CD4-positive, CD25-positive, alpha-beta regulatory T cell (primary cell): ENCODE measurements around the gene AKR7A3. TPM values are rescaled to one million over a fixed set of nuclear protein-coding genes. Genes with fewer than 3 reads are reported as not detected.
A peak's percentile ranks its signal among the peaks of the same experiment; 100 is the strongest.
"Not testable (repeated sequence)": the region's sequence is repeated elsewhere in the genome, so short reads cannot be mapped to it uniquely, and the experiment has no call there.

Experiments used
- ATAC-seq, 2 donors: fragments of 150-1000 bp; cut with Tn5 transposase; one replicate each; pipeline ENCODE4 v1.10.0; 2021; ENCODE audit warnings: low read depth in 2 of 2, moderate number of reproducible peaks in 2 of 2, moderate library complexity in 1 of 2
- DNase-seq, 3 donors: peaks; one replicate each; pipeline versions ENCODE4 v3.0.0 to v3.0.0-alpha.2; 2012 to 2022; ENCODE audit warnings: mixed read lengths in 1 of 3
- H3K27ac ChIP-seq: one replicate; pipeline ENCODE4 v1.7.0; 2013; ENCODE audit warnings: mild to moderate bottlenecking, low read length; ENCODE audit not compliant: insufficient read depth, poor library complexity, severe bottlenecking
- H3K27me3 ChIP-seq: one replicate; pipeline ENCODE4 v1.7.0; 2013; ENCODE audit warnings: low read length; ENCODE audit not compliant: control insufficient read depth, insufficient read depth
- H3K36me3 ChIP-seq: one replicate; pipeline ENCODE4 v1.7.0; 2013; ENCODE audit warnings: mild to moderate bottlenecking, low read length, moderate library complexity; ENCODE audit not compliant: control insufficient read depth, insufficient read depth
- H3K4me1 ChIP-seq: 2 replicates; pipeline ENCODE4 v1.7.0; 2013; ENCODE audit warnings: mild to moderate bottlenecking, low read length; ENCODE audit not compliant: insufficient read depth, control insufficient read depth, poor library complexity, severe bottlenecking
- H3K4me3 ChIP-seq: one replicate; pipeline ENCODE4 v1.7.0; 2013; ENCODE audit warnings: low read depth, mild to moderate bottlenecking, low read length, moderate library complexity
- H3K9me3 ChIP-seq, 2 experiments: 1 replicate in 1 of 2; 2 replicates in 1 of 2; pipeline ENCODE4 v1.7.0; 2013; ENCODE audit warnings: low read length in 2 of 2, mild to moderate bottlenecking in 1 of 2, moderate library complexity in 1 of 2; ENCODE audit not compliant: control insufficient read depth in 2 of 2
- H3K27ac Mint-ChIP-seq, 3 donors: one replicate each; pipeline ENCODE4 v1.8.0; 2020 to 2022; ENCODE audit warnings: mild to moderate bottlenecking in 3 of 3, mixed read lengths in 3 of 3, moderate library complexity in 2 of 3
- H3K27me3 Mint-ChIP-seq: one replicate; pipeline ENCODE4 v1.8.0; 2022; ENCODE audit warnings: mild to moderate bottlenecking, mixed read lengths
- H3K36me3 Mint-ChIP-seq: one replicate; pipeline ENCODE4 v1.8.0; 2020; ENCODE audit warnings: mixed read lengths
- H3K4me1 Mint-ChIP-seq, 4 donors: one replicate each; pipeline ENCODE4 v1.8.0; 2020 to 2022; ENCODE audit warnings: mixed read lengths in 4 of 4, mild to moderate bottlenecking in 1 of 4
- H3K4me3 Mint-ChIP-seq, 4 donors: one replicate each; pipeline ENCODE4 v1.8.0; 2020 to 2022; ENCODE audit warnings: mild to moderate bottlenecking in 4 of 4, mixed read lengths in 4 of 4, moderate library complexity in 3 of 4
- H3K9me3 Mint-ChIP-seq, 7 donors: one replicate each; pipeline ENCODE4 v1.8.0; 2020 to 2022; ENCODE audit warnings: mixed read lengths in 7 of 7, mild to moderate bottlenecking in 3 of 7, moderate library complexity in 2 of 7
- polyA plus RNA-seq, 4 donors: library from polyadenylated mRNA; unstranded; fragments of 300-500 nt; fragmentation: Illumina TruSeq; gene quantifications; one replicate each; pipeline ENCODE4 v1.2.3, GENCODE V29; 2021
- total RNA-seq: library from RNA; stranded (reverse); gene quantifications from one replicate; pipeline ENCODE4 v1.2.3, GENCODE V29; 2022

Gene AKR7A3
- total RNA-seq (0.99 TPM), polyA plus RNA-seq (under 1 TPM in 1 of 4 donors, not detected in 3; 0.25 TPM)

GRCh38 chr1:19288324-19289241 lies at the start of gene AKR7A3:
Gene AKR7A3 (minus strand): TSS chr1:19288770. CDS start chr1:19288709, 61 bp downstream.
- H3K9me3 Mint-ChIP-seq, H3K27ac Mint-ChIP-seq, H3K36me3 Mint-ChIP-seq: not testable (repeated sequence)

GRCh38 chr1:19338323-19338762 lies 49.8 kb upstream of the AKR7A3 start:
- H3K4me3 Mint-ChIP-seq: no peak overlapping the region
- Histone ChIP-seq H3K9me3 (no peaks in the 10 kb centered on the region), H3K27ac (no peak overlapping the region), H3K36me3 (peaks cover 34% of the 10 kb centered on the region), H3K4me3 (no peak overlapping the region), H3K4me1 (no peaks in the 10 kb centered on the region), H3K27me3 (no peaks in the 10 kb centered on the region)
- ATAC-seq (no peak), DNase-seq (no peak)
- H3K4me1 Mint-ChIP-seq: peaks cover 0 to 14% (median 0%) of the 10 kb centered on the region in 4 donors
- H3K36me3 Mint-ChIP-seq: peaks cover 22% of the 10 kb centered on the region
- H3K9me3 Mint-ChIP-seq: no peaks in the 10 kb centered on the region
- H3K27me3 Mint-ChIP-seq: no peaks in the 10 kb centered on the region
- H3K27ac Mint-ChIP-seq: peak overlapping the region in 1 of 3 donors; percentile 38

More at GRCh38 chr1:19288324-19289241, at the start of gene AKR7A3:
- H3K27ac ChIP-seq, H3K4me1 ChIP-seq, H3K27me3 Mint-ChIP-seq, H3K27me3 ChIP-seq, H3K36me3 ChIP-seq, H3K9me3 ChIP-seq: not testable (repeated sequence)
- DNase-seq: peak; percentile 37 to 82 (median 48)
- H3K4me1 Mint-ChIP-seq: peaks cover 0 to 14% (median 2%) of the 10 kb centered on the region in 4 donors
- peak within 1 kb of the TSS; percentile 48 to 77 (median 56) for H3K4me3 Mint-ChIP-seq
- peak within 1 kb of the TSS; percentile 13 for H3K4me3 ChIP-seq
- ATAC-seq: peak; percentile 85 to 93

GRCh38 chr1:19337289-19337688 lies 48.7 kb upstream of the AKR7A3 start:
- Histone ChIP-seq H3K9me3 (no peaks in the 10 kb centered on the region), H3K27ac (no peak overlapping the region), H3K36me3 (peaks cover 30% of the 10 kb centered on the region), H3K4me1 (no peaks in the 10 kb centered on the region), H3K4me3 (no peak overlapping the region), H3K27me3 (no peaks in the 10 kb centered on the region)
- Mint-ChIP-seq H3K27ac (peak overlapping the region in 1 of 3 donors; percentile 94), H3K4me1 (peaks cover 0 to 14% (median 0%) of the 10 kb centered on the region in 4 donors), H3K27me3 (no peaks in the 10 kb centered on the region), H3K36me3 (peaks cover 18% of the 10 kb centered on the region), H3K9me3 (no peaks in the 10 kb centered on the region), H3K4me3 (no peak overlapping the region)
- DNase-seq (no peak), ATAC-seq (no peak)

GRCh38 chr1:19336543-19336942 lies 48.0 kb upstream of the AKR7A3 start:
- H3K27ac Mint-ChIP-seq: peak overlapping the region in 2 of 3 donors; percentile 33 to 49
- no peaks in the 10 kb centered on the region for H3K27me3 ChIP-seq
- H3K4me1 ChIP-seq: no peaks in the 10 kb centered on the region
- DNase-seq: no peak
- H3K4me1 Mint-ChIP-seq: peaks cover 0 to 10% (median 0%) of the 10 kb centered on the region in 4 donors
- no peak overlapping the region for H3K4me3 Mint-ChIP-seq
- no peak overlapping the region for H3K4me3 ChIP-seq
- no peak overlapping the region for H3K27ac ChIP-seq
- no peaks in the 10 kb centered on the region for H3K27me3 Mint-ChIP-seq
- H3K36me3 ChIP-seq: peaks cover 27% of the 10 kb centered on the region
- no peaks in the 10 kb centered on the region for H3K9me3 ChIP-seq
- no peaks in the 10 kb centered on the region for H3K9me3 Mint-ChIP-seq
- ATAC-seq: no peak
- peaks cover 16% of the 10 kb centered on the region for H3K36me3 Mint-ChIP-seq

- H3K4me1 Mint-ChIP-seq: peaks cover 0 to 11% (median 0%) of the 10 kb centered on the region in 4 donors
- peak overlapping the region in 1 of 3 donors; percentile 49 for H3K27ac Mint-ChIP-seq
These were observed 45.2 kb upstream of the AKR7A3 start for GRCh38 chr1:19333587-19334354.

GRCh38 chr1:19332832-19333231 lies 44.3 kb upstream of the AKR7A3 start:
- Mint-ChIP-seq H3K36me3 (peaks cover 6% of the 10 kb centered on the region), H3K4me3 (no peak overlapping the region), H3K9me3 (no peaks in the 10 kb centered on the region), H3K27me3 (no peaks in the 10 kb centered on the region), H3K27ac (no peak overlapping the region), H3K4me1 (peaks cover 0 to 11% (median 0%) of the 10 kb centered on the region in 4 donors)
- Histone ChIP-seq H3K4me1 (no peaks in the 10 kb centered on the region), H3K27ac (no peak overlapping the region), H3K9me3 (no peaks in the 10 kb centered on the region), H3K27me3 (no peaks in the 10 kb centered on the region), H3K4me3 (no peak overlapping the region), H3K36me3 (no peaks in the 10 kb centered on the region)
- ATAC-seq: no peak
- no peak for DNase-seq

More at GRCh38 chr1:19333587-19334354, 45.2 kb upstream of the AKR7A3 start:
- H3K4me3 ChIP-seq: no peak overlapping the region
- peaks cover 4% of the 10 kb centered on the region for H3K36me3 ChIP-seq
- Mint-ChIP-seq H3K4me3 (no peak overlapping the region), H3K27me3 (no peaks in the 10 kb centered on the region), H3K9me3 (no peaks in the 10 kb centered on the region), H3K36me3 (peaks cover 7% of the 10 kb centered on the region)
- H3K4me1 ChIP-seq: no peaks in the 10 kb centered on the region
- H3K27me3 ChIP-seq: no peaks in the 10 kb centered on the region
- no peak overlapping the region for H3K27ac ChIP-seq
- DNase-seq (no peak), ATAC-seq (no peak)
- H3K9me3 ChIP-seq: no peaks in the 10 kb centered on the region

GRCh38 chr1:19331262-19331878 lies 42.8 kb upstream of the AKR7A3 start:
- no peaks in the 10 kb centered on the region for H3K4me1 ChIP-seq
- Mint-ChIP-seq H3K27me3 (no peaks in the 10 kb centered on the region), H3K4me1 (peaks cover 0 to 7% (median 0%) of the 10 kb centered on the region in 4 donors), H3K36me3 (peaks cover 6% of the 10 kb centered on the region), H3K4me3 (no peak overlapping the region), H3K9me3 (no peaks in the 10 kb centered on the region), H3K27ac (no peak overlapping the region)
- H3K27ac ChIP-seq: no peak overlapping the region
- no peaks in the 10 kb centered on the region for H3K36me3 ChIP-seq
- ATAC-seq (no peak), DNase-seq (no peak)
- no peak overlapping the region for H3K4me3 ChIP-seq
- H3K9me3 ChIP-seq: no peaks in the 10 kb centered on the region
- no peaks in the 10 kb centered on the region for H3K27me3 ChIP-seq
